ENCODE measurements around the gene TBC1D21.

DNA sequence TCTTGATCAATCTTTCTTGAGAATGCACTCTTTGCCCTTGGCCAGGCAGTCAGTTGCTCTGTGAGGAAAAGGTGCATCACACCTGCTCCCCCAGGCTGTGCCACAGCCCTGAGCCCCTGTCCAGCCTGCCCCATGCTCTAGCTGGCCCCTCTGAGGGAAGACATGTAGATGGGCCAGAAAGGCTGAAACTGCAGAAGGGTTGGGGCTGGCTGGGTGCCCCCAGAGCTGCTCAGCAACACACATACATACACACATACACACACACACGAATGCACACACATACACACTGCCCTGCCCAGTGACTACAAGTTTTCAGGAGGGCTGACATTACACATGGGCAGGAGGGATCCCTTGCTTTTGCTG lies 16.4 kb downstream of the TBC1D21 start:
- TF ChIP-seq POLR2A (IDR thresholded peaks at IDR 0.05) (no peak), CTCF (IDR thresholded peaks at IDR 0.05) (no peak), EP300 (IDR thresholded peaks at IDR 0.05) (no peak), POLR2AphosphoS5 (IDR thresholded peaks at IDR 0.05) (no peak)
